GM12864 (cell line): ENCODE data around the gene SAMD14.

Experiments used
- DNase-seq: peaks from one replicate; pipeline ENCODE4 v3.0.0-alpha.2; 2011; ENCODE audit warnings: low read depth
- H3K4me3 ChIP-seq: 2 replicates; pipeline ENCODE4 v1.5.1; 2011; ENCODE audit warnings: mild to moderate bottlenecking, low read depth, low read length, control low read depth
- CTCF ChIP-seq: IDR thresholded peaks from 2 replicates; pipeline ENCODE4 v1.5.1; 2011; ENCODE audit warnings: low read depth, mild to moderate bottlenecking, moderate library complexity, low read length, control low read depth, inconsistent platforms; ENCODE audit errors: missing control alignments

Gene SAMD14

GRCh38 chr17:50114849-50115357 lies 15.1 kb downstream of the SAMD14 start:
- peak; percentile 83 for TF ChIP-seq CTCF
- no peak overlapping the region for H3K4me3 ChIP-seq
- no peak for DNase-seq

GRCh38 chr17:50114401-50114800 lies 15.6 kb downstream of the SAMD14 start:
- no peak overlapping the region for H3K4me3 ChIP-seq
- TF ChIP-seq CTCF = no peak
- DNase-seq = no peak

- no peak overlapping the region for H3K4me3 ChIP-seq
- no peak for TF ChIP-seq CTCF
- no peak for DNase-seq
Measured at GRCh38 chr17:50113624-50114320, 16.2 kb downstream of the SAMD14 start.

- H3K4me3 ChIP-seq = no peak overlapping the region
- no peak for DNase-seq
- TF ChIP-seq CTCF = no peak
Measured at GRCh38 chr17:50112694-50113093, 17.3 kb downstream of the SAMD14 start.

GRCh38 chr17:50111673-50112655 lies 18.0 kb downstream of the SAMD14 start:
- no peak for TF ChIP-seq CTCF
- H3K4me3 ChIP-seq = no peak overlapping the region
- no peak for DNase-seq

GRCh38 chr17:50110591-50111349 lies 19.2 kb downstream of the SAMD14 start:
- no peak for DNase-seq
- TF ChIP-seq CTCF = no peak

More at GRCh38 chr17:50110591-50111349, 19.2 kb downstream of the SAMD14 start:
- H3K4me3 ChIP-seq = no peak overlapping the region
